ENCODE measurements around the gene OLFML2A. TPM values are rescaled to one million over a fixed set of nuclear protein-coding genes. Genes with fewer than 3 reads are reported as not detected.
"Not testable (repeated sequence)": the region's sequence is repeated elsewhere in the genome, so short reads cannot be mapped to it uniquely, and the experiment has no call there.

The OLFML2A gene
- total RNA-seq, 1 donor = 0.31 TPM

GRCh38 chr9:124768334-124768733, 8.6 kb upstream of the OLFML2A start:
- H3K27me3 ChIP-seq (ENCODE audit: insufficient read depth, low read length) = peaks cover 40% of the 10 kb centered on the region
- peaks cover 42% of the 10 kb centered on the region for H3K4me1 ChIP-seq (ENCODE audit: insufficient read depth, low read length)
- no peak overlapping the region for H3K4me3 ChIP-seq (ENCODE audit: low read length)
- H3K9me3 ChIP-seq (ENCODE audit: low read depth, low read length) = no peaks in the 10 kb centered on the region

- Histone ChIP-seq H3K4me3 (ENCODE audit: low read length) (peak overlapping the region; percentile 39), H3K9me3 (ENCODE audit: low read depth, low read length) (no peaks in the 10 kb centered on the region), H3K4me1 (ENCODE audit: insufficient read depth, low read length) (peaks cover 42% of the 10 kb centered on the region), H3K27me3 (ENCODE audit: insufficient read depth, low read length) (peaks cover 40% of the 10 kb centered on the region)
Measured at GRCh38 chr9:124768750-124769548, 8.0 kb upstream of the OLFML2A start.

- peaks cover 42% of the 10 kb centered on the region for H3K27me3 ChIP-seq (ENCODE audit: insufficient read depth, low read length)
- no peaks in the 10 kb centered on the region for H3K9me3 ChIP-seq (ENCODE audit: low read depth, low read length)
- H3K4me3 ChIP-seq (ENCODE audit: low read length) = peak overlapping the region; percentile 39
- H3K4me1 ChIP-seq (ENCODE audit: insufficient read depth, low read length) = peaks cover 46% of the 10 kb centered on the region
Measured at GRCh38 chr9:124769549-124770358, 7.2 kb upstream of the OLFML2A start.

DNA sequence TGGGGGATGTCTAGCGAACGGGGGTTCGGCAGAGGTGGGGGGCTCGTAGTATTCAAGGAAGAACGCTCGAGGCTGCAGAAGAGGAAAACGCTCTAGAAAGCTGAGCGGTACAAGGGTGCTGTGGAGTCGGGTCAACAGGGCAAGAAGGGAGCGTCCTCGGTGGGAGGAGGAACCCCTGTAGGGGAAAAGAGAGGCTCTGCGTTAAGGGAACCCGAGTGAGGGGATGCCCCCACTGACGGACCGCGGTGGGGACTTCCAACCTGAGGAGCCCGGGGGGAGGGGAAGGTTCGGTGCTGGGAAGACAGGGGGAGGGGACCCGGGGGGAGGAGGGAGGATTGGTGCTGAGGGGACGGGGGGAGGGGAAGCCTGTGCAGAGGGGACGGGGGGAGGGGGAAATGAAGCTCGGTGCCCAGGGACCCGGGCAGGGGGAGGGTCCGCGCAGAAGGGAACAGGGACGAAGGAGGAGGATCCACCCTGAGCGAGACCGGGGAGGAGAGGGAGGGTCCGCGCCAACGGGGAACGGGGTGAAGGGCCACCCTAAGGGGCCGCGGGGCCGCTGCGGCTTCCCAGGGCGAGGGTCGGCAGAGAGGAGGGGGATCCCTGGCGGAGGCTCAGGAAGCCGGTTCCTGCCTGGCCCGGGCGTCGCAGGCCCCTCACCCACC, 6.4 kb upstream of the OLFML2A start:
- Histone ChIP-seq H3K4me3 (ENCODE audit: low read length) (peak overlapping the region; percentile 63), H3K4me1 (ENCODE audit: insufficient read depth, low read length) (peaks cover 48% of the 10 kb centered on the region), H3K9me3 (ENCODE audit: low read depth, low read length) (no peaks in the 10 kb centered on the region), H3K27me3 (ENCODE audit: insufficient read depth, low read length) (peaks cover 43% of the 10 kb centered on the region)

DNA sequence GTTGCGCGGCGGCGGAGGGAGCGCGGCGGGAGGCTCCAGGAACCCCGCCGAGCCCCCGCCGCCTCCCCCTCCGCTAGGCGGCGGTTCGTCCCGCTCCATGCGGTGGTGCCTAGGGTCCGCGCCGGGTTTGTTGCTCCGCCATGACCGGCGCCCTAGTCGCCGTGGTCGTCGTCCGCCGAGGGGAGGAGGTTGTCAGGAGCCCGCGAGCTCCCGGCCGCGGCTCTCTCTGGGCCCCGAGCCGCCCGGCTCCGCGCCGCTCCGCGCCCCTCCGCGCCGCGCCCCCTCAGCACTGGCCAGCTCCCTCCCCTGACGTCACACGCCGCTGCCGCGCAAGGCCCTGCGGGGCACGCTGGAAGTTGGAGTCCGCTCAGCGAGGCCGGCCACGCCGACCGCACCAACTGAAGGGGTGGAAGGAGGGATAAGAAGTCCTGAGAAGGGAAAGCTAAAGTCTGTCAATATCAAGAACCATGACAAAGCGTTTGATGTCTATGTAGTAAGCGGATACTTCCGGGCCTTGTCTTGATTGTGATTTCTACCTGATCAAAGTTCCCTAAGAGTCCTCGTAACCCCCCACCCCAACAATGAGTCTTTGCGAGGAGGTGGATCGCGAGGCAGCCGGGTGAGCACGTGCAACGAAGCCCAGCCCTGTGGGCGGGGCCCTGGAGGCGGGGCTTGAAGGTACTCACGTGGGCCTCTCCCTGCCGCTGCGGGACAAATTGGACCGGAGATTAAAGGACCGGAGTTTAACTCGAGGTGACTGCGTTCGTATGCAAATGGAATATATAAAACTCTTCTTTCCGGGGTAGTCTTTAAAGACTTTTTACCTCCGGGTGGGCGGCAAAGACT, 5.7 kb upstream of the OLFML2A start, which contains the start of gene NR6A1:
Gene NR6A1 (minus strand): TSS at position 291 of the 846 bp plus-strand sequence.
- peaks cover 54% of the 10 kb centered on the region for H3K4me1 ChIP-seq (ENCODE audit: insufficient read depth, low read length)
- peaks cover 43% of the 10 kb centered on the region for H3K27me3 ChIP-seq (ENCODE audit: insufficient read depth, low read length)
- H3K4me3 ChIP-seq (ENCODE audit: low read length) = peak within 1 kb of the TSS; percentile 63
- H3K9me3 ChIP-seq (ENCODE audit: low read depth, low read length) = no peaks in the 10 kb centered on the region

DNA sequence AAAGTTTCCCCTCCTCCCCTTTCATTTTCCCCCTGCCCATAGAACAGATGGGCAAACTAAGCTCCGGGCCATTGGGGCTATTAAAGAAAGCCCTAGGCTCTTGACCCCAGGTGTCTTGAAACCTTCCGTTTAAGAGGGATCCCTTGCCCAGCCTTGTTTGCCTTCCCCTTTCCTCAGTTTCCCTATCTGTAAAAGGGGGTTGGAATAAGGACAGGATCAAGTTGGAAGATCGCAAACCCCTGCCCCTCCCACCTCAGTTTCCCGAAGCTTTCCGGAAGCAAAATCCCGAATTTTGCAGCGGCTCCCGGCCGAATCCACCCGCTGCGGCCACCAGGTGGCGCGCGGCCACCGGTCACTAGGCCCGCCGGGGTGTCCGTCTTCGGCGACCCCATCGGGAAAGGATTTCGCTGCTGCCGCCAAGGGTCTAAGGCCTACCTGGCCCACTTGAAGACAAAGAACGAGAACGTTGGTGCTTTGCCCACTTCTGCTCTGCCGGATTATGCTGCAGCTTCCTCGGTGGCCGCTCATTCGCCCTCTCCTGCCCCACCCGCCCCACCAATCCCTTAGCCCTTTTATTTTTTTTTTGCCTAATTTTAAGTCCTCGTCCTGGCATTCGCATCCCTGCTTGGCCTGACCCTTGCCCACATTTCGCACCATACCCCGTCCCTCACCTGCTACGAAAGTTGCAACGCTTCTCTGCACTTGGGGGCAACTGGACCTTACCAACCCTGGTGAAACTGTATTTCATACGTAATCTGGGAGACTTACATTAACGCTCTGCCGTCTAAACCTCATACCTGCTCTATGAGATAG, 4.9 kb upstream of the OLFML2A start:
- H3K4me3 ChIP-seq (ENCODE audit: low read length) = peak overlapping the region; percentile 63
- peaks cover 43% of the 10 kb centered on the region for H3K27me3 ChIP-seq (ENCODE audit: insufficient read depth, low read length)
- no peaks in the 10 kb centered on the region for H3K9me3 ChIP-seq (ENCODE audit: low read depth, low read length)
- peaks cover 59% of the 10 kb centered on the region for H3K4me1 ChIP-seq (ENCODE audit: insufficient read depth, low read length)

GRCh38 chr9:124772877-124773276, 4.1 kb upstream of the OLFML2A start:
- H3K4me1 ChIP-seq (ENCODE audit: insufficient read depth, low read length) = peaks cover 56% of the 10 kb centered on the region
- H3K27me3 ChIP-seq (ENCODE audit: insufficient read depth, low read length) = peaks cover 41% of the 10 kb centered on the region
- H3K9me3 ChIP-seq (ENCODE audit: low read depth, low read length); H3K4me3 ChIP-seq (ENCODE audit: low read length): not testable (repeated sequence)

DNA sequence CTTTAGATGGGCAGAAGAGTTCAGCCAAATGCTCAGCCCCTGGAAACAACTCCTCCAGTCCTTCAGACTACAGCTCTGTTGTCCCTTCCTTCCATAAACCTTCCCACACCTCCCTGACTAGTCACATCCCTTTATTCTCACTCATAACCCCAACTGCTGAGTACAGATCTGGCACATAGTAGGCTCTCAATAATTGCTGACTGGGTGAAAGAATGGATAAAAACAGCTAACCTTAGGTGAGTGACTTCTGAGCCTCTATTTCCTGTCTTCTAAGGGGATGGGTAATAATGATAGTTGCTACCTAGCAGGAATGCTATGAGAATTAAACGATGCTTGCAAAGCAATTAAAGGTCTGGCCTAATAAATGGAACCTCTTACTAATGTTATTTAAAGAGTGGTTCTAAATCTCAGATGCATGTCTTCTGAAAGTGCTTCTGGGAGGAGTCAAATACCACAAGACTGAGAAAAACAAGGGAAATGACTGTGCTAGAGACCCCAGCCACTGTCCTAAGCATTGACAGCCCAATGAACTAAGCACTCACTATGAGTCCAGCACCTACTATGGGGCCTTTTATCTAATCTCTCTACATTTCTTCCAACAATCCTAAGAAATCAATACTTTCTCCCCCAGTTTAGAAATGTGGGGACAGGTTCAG, 3.3 kb upstream of the OLFML2A start:
- Histone ChIP-seq H3K9me3 (ENCODE audit: low read depth, low read length) (no peaks in the 10 kb centered on the region), H3K27me3 (ENCODE audit: insufficient read depth, low read length) (peaks cover 34% of the 10 kb centered on the region), H3K4me3 (ENCODE audit: low read length) (no peak overlapping the region), H3K4me1 (ENCODE audit: insufficient read depth, low read length) (peaks cover 55% of the 10 kb centered on the region)

- no peak overlapping the region for H3K4me3 ChIP-seq (ENCODE audit: low read length)
- peaks cover 27% of the 10 kb centered on the region for H3K27me3 ChIP-seq (ENCODE audit: insufficient read depth, low read length)
- peaks cover 49% of the 10 kb centered on the region for H3K4me1 ChIP-seq (ENCODE audit: insufficient read depth, low read length)
- no peaks in the 10 kb centered on the region for H3K9me3 ChIP-seq (ENCODE audit: low read depth, low read length)
Measured at GRCh38 chr9:124774129-124774978, 2.6 kb upstream of the OLFML2A start.

DNA sequence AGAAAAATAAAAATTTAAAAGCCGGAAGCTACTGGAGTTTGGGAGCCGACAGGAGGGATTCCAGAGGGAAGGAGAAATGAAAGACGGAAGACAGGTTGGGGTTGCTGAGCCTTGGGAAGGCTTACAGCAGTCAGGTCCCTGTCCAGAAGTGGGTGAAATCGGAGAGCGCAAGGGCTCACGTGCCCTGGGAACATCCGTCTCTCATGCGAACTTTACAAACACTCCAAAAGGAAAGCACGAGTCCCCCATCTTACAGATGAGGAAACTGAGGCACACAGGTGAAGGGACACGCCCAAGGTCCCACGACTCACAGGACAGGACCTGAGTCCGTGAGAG, 347 bp upstream of the OLFML2A start:
- peak overlapping the region; percentile 18 for H3K4me3 ChIP-seq (ENCODE audit: low read length)
- peaks cover 25% of the 10 kb centered on the region for H3K27me3 ChIP-seq (ENCODE audit: insufficient read depth, low read length)
- H3K4me1 ChIP-seq (ENCODE audit: insufficient read depth, low read length) = peaks cover 38% of the 10 kb centered on the region
- H3K9me3 ChIP-seq (ENCODE audit: low read depth, low read length) = no peaks in the 10 kb centered on the region

DNA sequence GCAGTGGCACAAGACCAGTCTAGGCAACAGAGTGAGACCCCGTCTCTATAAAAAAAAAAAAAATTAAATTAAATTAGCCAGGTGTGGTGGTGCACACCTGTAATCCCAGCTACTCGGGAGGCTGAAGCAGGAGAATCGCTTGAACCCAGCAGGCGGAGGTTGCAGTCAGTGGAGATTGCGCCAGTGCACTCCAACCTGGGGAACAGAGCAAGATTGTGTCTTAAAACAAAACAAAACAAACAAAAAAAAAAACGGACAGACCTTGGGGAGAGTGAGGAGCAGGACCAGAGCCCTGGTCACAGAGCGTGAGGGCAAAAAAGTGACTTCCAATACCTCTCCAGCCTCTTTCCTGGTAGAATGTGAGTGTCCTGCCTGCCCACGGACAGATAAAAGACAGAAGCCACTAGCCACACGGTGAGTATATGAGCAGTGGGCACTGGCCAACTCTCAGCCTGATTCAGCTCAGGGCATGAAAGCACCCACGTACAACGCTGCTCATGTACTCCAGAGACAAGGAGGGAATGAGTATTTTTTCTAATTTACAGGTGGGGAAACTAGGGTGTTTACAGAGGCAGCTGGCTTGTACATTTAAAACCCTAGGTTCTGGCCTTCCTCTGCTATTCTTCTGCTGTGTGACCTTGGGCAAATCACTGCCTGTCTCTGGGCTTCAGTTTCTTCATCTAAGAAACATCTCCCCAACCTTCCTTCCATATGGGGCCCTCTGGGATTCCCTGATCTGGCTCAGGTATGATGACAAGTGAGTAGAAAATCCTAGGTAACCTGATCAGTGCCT, 1.8 kb downstream of the OLFML2A start:
- H3K27me3 ChIP-seq (ENCODE audit: insufficient read depth, low read length) = peaks cover 25% of the 10 kb centered on the region
- H3K9me3 ChIP-seq (ENCODE audit: low read depth, low read length) = no peaks in the 10 kb centered on the region
- H3K4me1 ChIP-seq (ENCODE audit: insufficient read depth, low read length) = peaks cover 35% of the 10 kb centered on the region
- no peak overlapping the region for H3K4me3 ChIP-seq (ENCODE audit: low read length)

- peaks cover 24% of the 10 kb centered on the region for H3K27me3 ChIP-seq (ENCODE audit: insufficient read depth, low read length)
- H3K9me3 ChIP-seq (ENCODE audit: low read depth, low read length) = no peaks in the 10 kb centered on the region
- H3K4me3 ChIP-seq (ENCODE audit: low read length) = no peak overlapping the region
- H3K4me1 ChIP-seq (ENCODE audit: insufficient read depth, low read length) = peaks cover 40% of the 10 kb centered on the region
Measured at GRCh38 chr9:124779368-124780059, 2.6 kb downstream of the OLFML2A start.

All from mononuclear cell (primary cell).